Panc1 (cell line): Measurements from ENCODE around the gene LRRC59. TPM values are rescaled to one million over a fixed set of nuclear protein-coding genes. Genes with fewer than 3 reads are reported as not detected.

ENCODE experiments used
- ATAC-seq: fragments of 200-7000 bp; cut with Tn5 transposase; 2 replicates; pipeline ENCODE4 v1.9.1; 2020; ENCODE audit warnings: mild to moderate bottlenecking, moderate library complexity
- BruUV-seq: library from RNA; stranded (reverse); fragments of 400-500 nt; replicated peaks from 2 replicates; lab custom pipeline; 2021; lab: Mats Ljungman, UMichigan
- CTCF ChIA-PET: fragments of 300-600 bp; sonication (Branson Sonifier 250); formaldehyde crosslinking; loops from one replicate; lab custom pipeline; 2022; ENCODE audit warnings: antibody characterized with exemption; lab: Charles Lee
- POLR2A ChIA-PET: fragments of 300-600 bp; sonication (Branson Sonifier 250); formaldehyde crosslinking; loops from one replicate; lab custom pipeline; 2022; ENCODE audit warnings: antibody characterized with exemption; lab: Charles Lee
- DNase-seq: peaks from one replicate; pipeline ENCODE4 v3.0.0-alpha.2; 2010; ENCODE audit warnings: low read depth, low spot score
- H3K27ac ChIP-seq: 2 replicates; pipeline ENCODE4 v1.5.1; 2011; ENCODE audit warnings: mild to moderate bottlenecking, low read length, inconsistent platforms
- H3K27me3 ChIP-seq: fragments of 200-500 bp; sonication (Bioruptor generic); 2 replicates; pipeline ENCODE4 v1.6.0; 2014; ENCODE audit warnings: low read length, inconsistent platforms; ENCODE audit not compliant: control insufficient read depth, insufficient read depth
- H3K36me3 ChIP-seq: fragments of 200-500 bp; sonication (Bioruptor generic); 2 replicates; pipeline ENCODE4 v1.5.1; 2014; ENCODE audit warnings: inconsistent platforms, mild to moderate bottlenecking, low read length, moderate library complexity; ENCODE audit not compliant: control insufficient read depth, insufficient read depth
- H3K4me1 ChIP-seq: 2 replicates; pipeline ENCODE4 v1.5.1; 2011; ENCODE audit warnings: inconsistent platforms, mild to moderate bottlenecking, low read length, moderate library complexity; ENCODE audit not compliant: control insufficient read depth, insufficient read depth
- H3K4me3 ChIP-seq, 2 experiments: 2 replicates each; pipeline ENCODE4 v1.5.1; 2011 to 2012; ENCODE audit warnings: low read depth in 2 of 2, low read length in 2 of 2, mild to moderate bottlenecking in 2 of 2, inconsistent platforms in 1 of 2, moderate library complexity in 1 of 2
- H3K9me3 ChIP-seq: fragments of 200-500 bp; sonication (Bioruptor generic); 2 replicates; pipeline ENCODE4 v1.5.1; 2014; ENCODE audit warnings: low read depth, mild to moderate bottlenecking, inconsistent platforms, low read length, moderate library complexity; ENCODE audit not compliant: control insufficient read depth, insufficient read depth
- POLR2AphosphoS5 ChIP-seq: IDR thresholded peaks from 2 replicates; pipeline ENCODE4 v1.6.1; 2012; ENCODE audit warnings: mild to moderate bottlenecking, low read depth, low read length, moderate library complexity
- SIN3A ChIP-seq: IDR thresholded peaks from 2 replicates; pipeline ENCODE4 v1.6.1; 2012; ENCODE audit warnings: low read depth, mild to moderate bottlenecking, low read length, moderate library complexity, borderline replicate concordance; ENCODE audit not compliant: insufficient read depth
- TCF7L2 ChIP-seq: IDR thresholded peaks from 2 replicates; pipeline ENCODE4 v1.6.1; 2011; ENCODE audit warnings: mild to moderate bottlenecking, low read depth, low read length, inconsistent platforms
- in situ Hi-C: cut with HindIII; loops from 2 replicates; pipeline ENCODE4 v1.10.0; 2016; ENCODE audit warnings: low sequenced_read_pairs, low pct_unique_long_range_greater_than_20kb
- intact Hi-C: fragments of 100-400 bp; cut with micrococcal nuclease; formaldehyde crosslinking; loops from one replicate; pipeline ENCODE4 v1.10.0; 2022; ENCODE audit not compliant: unreplicated experiment
- total RNA-seq: library from RNA; stranded (reverse); gene quantifications from one replicate; pipeline ENCODE4 v1.2.1, GENCODE V29; 2021; ENCODE audit not compliant: unreplicated experiment
- TF ChIP-seq, protein P1 (sequence below), 2 experiments: IDR thresholded peaks; 2 replicates each; pipeline ENCODE4 v1.6.1; 2011 to 2012; ENCODE audit warnings: low read depth in 2 of 2, control low read depth in 1 of 2, low read length in 1 of 2, mild to moderate bottlenecking in 1 of 2, moderate library complexity in 1 of 2; ENCODE audit not compliant: insufficient read depth in 1 of 2
- TF ChIP-seq, protein P2 (sequence below): fragments of 450-650 bp; IDR thresholded peaks from 2 replicates; pipeline ENCODE4 v1.5.1; 2017; ENCODE audit warnings: mild to moderate bottlenecking

Gene LRRC59
- total RNA-seq, 1 experiment from 2014 or later, result 167 TPM

DNA sequence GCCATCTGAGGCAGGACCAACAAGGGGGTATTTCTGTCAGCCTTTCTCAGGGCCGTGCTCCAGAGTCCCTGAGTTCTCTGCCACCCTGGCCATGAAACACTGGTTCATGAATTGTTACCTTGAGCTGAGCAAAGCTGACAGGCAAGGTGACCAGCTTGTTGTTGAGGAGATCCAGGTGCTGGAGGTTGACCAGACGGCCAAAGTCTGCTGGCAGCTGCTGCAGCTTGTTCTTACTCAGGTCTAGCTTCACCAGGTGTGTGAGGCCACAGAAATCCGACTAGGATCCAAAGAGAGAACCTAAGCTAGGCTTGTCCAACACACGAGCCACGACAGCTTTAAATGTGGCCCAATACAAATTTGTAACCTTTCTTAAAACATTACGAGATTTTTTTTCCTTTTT, 4.7 kb downstream of the LRRC59 start:
- CTCF ChIA-PET, result no interaction called here
- peaks cover 66% of the 10 kb centered on the region for H3K36me3 ChIP-seq
- BruUV-seq, result no TSS peak
- H3K27me3 ChIP-seq, result no peaks in the 10 kb centered on the region
- intact Hi-C loops, result no loop called here
- POLR2A ChIA-PET, result interaction anchor here (1.6 kb wide), 1 partner anchor 11 kb away, joined by 4 read pairs; no protein-coding TSS in a partner anchor
- ATAC-seq (no peak), DNase-seq (no peak)
- in situ Hi-C loops, result no loop called here
- TF ChIP-seq SIN3A, result no peak
- no peak for TF ChIP-seq POLR2AphosphoS5
- no peak for TF ChIP-seq TCF7L2
- TF ChIP-seq, protein P1, sequence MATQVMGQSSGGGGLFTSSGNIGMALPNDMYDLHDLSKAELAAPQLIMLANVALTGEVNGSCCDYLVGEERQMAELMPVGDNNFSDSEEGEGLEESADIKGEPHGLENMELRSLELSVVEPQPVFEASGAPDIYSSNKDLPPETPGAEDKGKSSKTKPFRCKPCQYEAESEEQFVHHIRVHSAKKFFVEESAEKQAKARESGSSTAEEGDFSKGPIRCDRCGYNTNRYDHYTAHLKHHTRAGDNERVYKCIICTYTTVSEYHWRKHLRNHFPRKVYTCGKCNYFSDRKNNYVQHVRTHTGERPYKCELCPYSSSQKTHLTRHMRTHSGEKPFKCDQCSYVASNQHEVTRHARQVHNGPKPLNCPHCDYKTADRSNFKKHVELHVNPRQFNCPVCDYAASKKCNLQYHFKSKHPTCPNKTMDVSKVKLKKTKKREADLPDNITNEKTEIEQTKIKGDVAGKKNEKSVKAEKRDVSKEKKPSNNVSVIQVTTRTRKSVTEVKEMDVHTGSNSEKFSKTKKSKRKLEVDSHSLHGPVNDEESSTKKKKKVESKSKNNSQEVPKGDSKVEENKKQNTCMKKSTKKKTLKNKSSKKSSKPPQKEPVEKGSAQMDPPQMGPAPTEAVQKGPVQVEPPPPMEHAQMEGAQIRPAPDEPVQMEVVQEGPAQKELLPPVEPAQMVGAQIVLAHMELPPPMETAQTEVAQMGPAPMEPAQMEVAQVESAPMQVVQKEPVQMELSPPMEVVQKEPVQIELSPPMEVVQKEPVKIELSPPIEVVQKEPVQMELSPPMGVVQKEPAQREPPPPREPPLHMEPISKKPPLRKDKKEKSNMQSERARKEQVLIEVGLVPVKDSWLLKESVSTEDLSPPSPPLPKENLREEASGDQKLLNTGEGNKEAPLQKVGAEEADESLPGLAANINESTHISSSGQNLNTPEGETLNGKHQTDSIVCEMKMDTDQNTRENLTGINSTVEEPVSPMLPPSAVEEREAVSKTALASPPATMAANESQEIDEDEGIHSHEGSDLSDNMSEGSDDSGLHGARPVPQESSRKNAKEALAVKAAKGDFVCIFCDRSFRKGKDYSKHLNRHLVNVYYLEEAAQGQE (IDR thresholded peaks at IDR 0.05; ENCODE audit: insufficient read depth in 1 of 2, low read depth in 2 of 2, low read length in 1 of 2), result no peak
- TF ChIP-seq, protein P2, sequence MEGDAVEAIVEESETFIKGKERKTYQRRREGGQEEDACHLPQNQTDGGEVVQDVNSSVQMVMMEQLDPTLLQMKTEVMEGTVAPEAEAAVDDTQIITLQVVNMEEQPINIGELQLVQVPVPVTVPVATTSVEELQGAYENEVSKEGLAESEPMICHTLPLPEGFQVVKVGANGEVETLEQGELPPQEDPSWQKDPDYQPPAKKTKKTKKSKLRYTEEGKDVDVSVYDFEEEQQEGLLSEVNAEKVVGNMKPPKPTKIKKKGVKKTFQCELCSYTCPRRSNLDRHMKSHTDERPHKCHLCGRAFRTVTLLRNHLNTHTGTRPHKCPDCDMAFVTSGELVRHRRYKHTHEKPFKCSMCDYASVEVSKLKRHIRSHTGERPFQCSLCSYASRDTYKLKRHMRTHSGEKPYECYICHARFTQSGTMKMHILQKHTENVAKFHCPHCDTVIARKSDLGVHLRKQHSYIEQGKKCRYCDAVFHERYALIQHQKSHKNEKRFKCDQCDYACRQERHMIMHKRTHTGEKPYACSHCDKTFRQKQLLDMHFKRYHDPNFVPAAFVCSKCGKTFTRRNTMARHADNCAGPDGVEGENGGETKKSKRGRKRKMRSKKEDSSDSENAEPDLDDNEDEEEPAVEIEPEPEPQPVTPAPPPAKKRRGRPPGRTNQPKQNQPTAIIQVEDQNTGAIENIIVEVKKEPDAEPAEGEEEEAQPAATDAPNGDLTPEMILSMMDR, result no peak
- peaks cover 11% of the 10 kb centered on the region; the same call in 1 of the 2 replicates for H3K4me1 ChIP-seq
- no peaks in the 10 kb centered on the region for H3K9me3 ChIP-seq
- no peak overlapping the region for H3K27ac ChIP-seq
- no peak overlapping the region for H3K4me3 ChIP-seq

DNA sequence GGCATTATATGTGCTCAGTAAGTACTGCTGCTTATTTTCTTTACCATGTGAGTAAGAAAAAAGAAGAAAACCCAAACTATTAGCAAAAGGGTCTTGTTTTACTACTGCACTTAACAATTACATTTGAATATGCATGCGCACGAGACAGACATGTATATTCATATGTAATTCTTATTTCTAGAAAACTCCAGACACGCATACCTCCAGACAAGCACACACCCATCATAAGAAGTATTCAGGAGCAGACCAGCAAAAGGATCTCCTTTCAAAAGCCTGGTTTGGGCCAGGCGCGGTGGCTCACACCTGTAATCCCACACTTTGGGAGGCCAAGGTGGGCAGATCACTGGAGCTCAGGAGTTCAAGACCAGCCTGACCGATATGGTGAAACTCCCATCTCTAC, 7.8 kb downstream of the LRRC59 start:
- DNase-seq (no peak), ATAC-seq (no peak)
- intact Hi-C loops (no loop called here), in situ Hi-C loops (no loop called here)
- no TSS peak for BruUV-seq
- no peaks in the 10 kb centered on the region for H3K9me3 ChIP-seq
- H3K4me1 ChIP-seq, result no peaks in the 10 kb centered on the region
- H3K27me3 ChIP-seq, result no peaks in the 10 kb centered on the region
- CTCF ChIA-PET, result no interaction called here
- H3K27ac ChIP-seq, result no peak overlapping the region
- H3K4me3 ChIP-seq, result no peak overlapping the region
- POLR2A ChIA-PET, result no interaction called here
- peaks cover 65% of the 10 kb centered on the region for H3K36me3 ChIP-seq
- no peak for TF ChIP-seq POLR2AphosphoS5
- no peak for TF ChIP-seq SIN3A
- TF ChIP-seq, protein P2, result no peak
- TF ChIP-seq, protein P1 (IDR thresholded peaks at IDR 0.05; ENCODE audit: insufficient read depth in 1 of 2, low read depth in 2 of 2, low read length in 1 of 2), result no peak
- no peak for TF ChIP-seq TCF7L2
